Endothelial cell of umbilical vein (primary cell): ENCODE results near the gene SLC9A9. TPM values are rescaled to one million over a fixed set of nuclear protein-coding genes. Genes with fewer than 3 reads are reported as not detected.

Experiments
- BruUV-seq: library from RNA; stranded (reverse); fragments of 400-500 nt; replicated peaks from 2 replicates; lab custom pipeline; 2021; lab: Mats Ljungman, UMichigan
- CTCF ChIA-PET: fragments of 300-600, 350-600 bp; sonication (Branson Sonifier 250); formaldehyde crosslinking; loops from one replicate; lab custom pipeline; 2021; ENCODE audit warnings: antibody characterized with exemption, inconsistent platforms; lab: Charles Lee
- POLR2A ChIA-PET: fragments of 300-600, 350-600 bp; sonication (Branson Sonifier 250); formaldehyde crosslinking; loops from one replicate; lab custom pipeline; 2021; ENCODE audit warnings: antibody characterized with exemption, inconsistent platforms; lab: Charles Lee
- DNase-seq: peaks from one replicate; pipeline ENCODE4 v3.0.0-alpha.2; 2011; ENCODE audit warnings: low read depth, low spot score
- FAIRE-seq: peaks from 2 replicates; lab custom pipeline; 2011; peaks lifted over from hg19 to GRCh38; lab: Jason Lieb, UNC
- H2AFZ ChIP-seq: 2 replicates; pipeline ENCODE4 v1.6.0; 2012; ENCODE audit warnings: low read depth, low read length, control low read depth, inconsistent platforms
- H3K27ac ChIP-seq: 2 replicates; pipeline ENCODE4 v1.5.1; 2011; ENCODE audit warnings: low read depth, mild to moderate bottlenecking, control low read depth, low read length, moderate library complexity; ENCODE audit not compliant: insufficient read depth
- H3K27me3 ChIP-seq, 2 experiments: 2 replicates each; pipeline versions ENCODE4 v1.6.0 to v1.6.1; 2011; ENCODE audit warnings: low read length in 2 of 2, mixed read lengths in 1 of 2; ENCODE audit not compliant: control insufficient read depth in 2 of 2, insufficient read depth in 2 of 2
- H3K36me3 ChIP-seq, 2 experiments: 2 replicates in 1 of 2; 3 replicates in 1 of 2; pipeline ENCODE4 v1.5.1; 2011; ENCODE audit warnings: low read length in 2 of 2, mild to moderate bottlenecking in 1 of 2, moderate library complexity in 1 of 2; ENCODE audit not compliant: control insufficient read depth in 2 of 2, insufficient read depth in 2 of 2; ENCODE audit errors: extremely low read depth in 1 of 2
- H3K4me1 ChIP-seq: 3 replicates; pipeline ENCODE4 v1.5.1; 2011; ENCODE audit warnings: mild to moderate bottlenecking, low read length; ENCODE audit not compliant: control insufficient read depth, insufficient read depth; ENCODE audit errors: extremely low read depth
- H3K4me2 ChIP-seq: 2 replicates; pipeline ENCODE4 v1.6.1; 2011; ENCODE audit warnings: low read length, control low read depth, mixed read lengths; ENCODE audit not compliant: insufficient read depth
- H3K4me3 ChIP-seq, 3 experiments: fragments of 200-600 bp in 1 of 3; sonication (generic), shearing (Covaris generic) in 1 of 3; replicated peaks in 1 of 3; 2 replicates each; pipeline ENCODE4 v1.5.1; 2011 to 2016; ENCODE audit warnings: control low read depth in 3 of 3, low read length in 3 of 3, mild to moderate bottlenecking in 2 of 3, inconsistent platforms in 1 of 3, low read depth in 1 of 3, moderate library complexity in 1 of 3; ENCODE audit not compliant: insufficient read depth in 1 of 3
- H3K79me2 ChIP-seq: 2 replicates; pipeline ENCODE4 v1.6.0; 2012; ENCODE audit warnings: low read length, inconsistent platforms; ENCODE audit not compliant: control insufficient read depth, insufficient read depth
- H3K9ac ChIP-seq: replicated peaks from 2 replicates; pipeline ENCODE3; 2011; ENCODE audit warnings: low read length, control low read depth; ENCODE audit not compliant: insufficient read depth; ENCODE audit errors: extremely low read depth
- H3K9me1 ChIP-seq: replicated peaks from 3 replicates; pipeline ENCODE4 v1.6.0; 2011; ENCODE audit warnings: mild to moderate bottlenecking, low read length; ENCODE audit not compliant: control insufficient read depth, insufficient read depth; ENCODE audit errors: extremely low read depth
- H3K9me3 ChIP-seq: replicated peaks from 2 replicates; pipeline ENCODE4 v1.5.1; 2012; ENCODE audit warnings: low read length, inconsistent platforms; ENCODE audit not compliant: control insufficient read depth, insufficient read depth
- H4K20me1 ChIP-seq: replicated peaks from 2 replicates; pipeline ENCODE3; 2011; ENCODE audit warnings: mild to moderate bottlenecking, low read length; ENCODE audit not compliant: control insufficient read depth, insufficient read depth; ENCODE audit errors: extremely low read depth
- CTCF ChIP-seq, 2 donors: IDR thresholded peaks; 1 replicate in 1 of 2; 2 replicates in 1 of 2; pipeline ENCODE4 v1.5.1; 2011; ENCODE audit warnings: low read length in 2 of 2, mild to moderate bottlenecking in 2 of 2, moderate library complexity in 2 of 2, control low read depth in 1 of 2, inconsistent platforms in 1 of 2, low read depth in 1 of 2; ENCODE audit not compliant: insufficient read depth in 1 of 2; ENCODE audit errors: extremely low read depth in 1 of 2
- EZH2 ChIP-seq: IDR thresholded peaks from 2 replicates; pipeline ENCODE4 v1.6.1; 2012; ENCODE audit warnings: borderline replicate concordance, low read depth, mild to moderate bottlenecking, moderate library complexity, low read length, inconsistent platforms; ENCODE audit not compliant: severe bottlenecking
- FOS ChIP-seq: IDR thresholded peaks from 2 replicates; pipeline ENCODE4 v1.6.1; 2011; ENCODE audit warnings: mild to moderate bottlenecking, low read length, moderate library complexity, borderline replicate concordance; ENCODE audit not compliant: insufficient read depth
- GATA2 ChIP-seq: IDR thresholded peaks from 2 replicates; pipeline ENCODE4 v1.7.0; 2011; ENCODE audit warnings: low read depth, mild to moderate bottlenecking, moderate library complexity, mixed read lengths, low read length; ENCODE audit not compliant: insufficient read length, insufficient read depth
- JUN ChIP-seq: IDR thresholded peaks from 2 replicates; pipeline ENCODE4 v1.6.1; 2011; ENCODE audit warnings: borderline replicate concordance, low read depth; ENCODE audit not compliant: insufficient read length, insufficient read depth
- MAX ChIP-seq: IDR thresholded peaks from 2 replicates; pipeline ENCODE4 v1.6.1; 2011; ENCODE audit not compliant: insufficient read depth, insufficient read length
- MYC ChIP-seq: IDR thresholded peaks from one replicate; pipeline ENCODE4 v1.6.1; 2011; ENCODE audit warnings: mild to moderate bottlenecking, low read depth, low read length
- POLR2A ChIP-seq: IDR thresholded peaks from 2 replicates; pipeline ENCODE4 v1.6.1; 2012; ENCODE audit warnings: low read depth, mild to moderate bottlenecking, control low read depth, low read length
- POLR2AphosphoS5 ChIP-seq: IDR thresholded peaks from 2 replicates; pipeline ENCODE4 v1.6.1; 2012; ENCODE audit warnings: low read depth, mild to moderate bottlenecking, control low read depth, low read length, moderate library complexity; ENCODE audit not compliant: insufficient read depth
- dilution Hi-C: fragments of 300-500 bp; cut with MboI; formaldehyde crosslinking; loops from one replicate; pipeline ENCODE4 v1.15.0; 2019; ENCODE audit warnings: low sequenced_read_pairs; ENCODE audit not compliant: extremely low pct_ligation_motif_present
- intact Hi-C: fragments of 100-400 bp; cut with micrococcal nuclease; formaldehyde crosslinking; loops from one replicate; pipeline ENCODE4 v1.10.0; 2022
- polyA plus RNA-seq, 4 experiments: library from polyadenylated mRNA; depleted of rRNA in 3 of 4; stranded (reverse) in 3 of 4; unstranded in 1 of 4; fragments of >200 nt; gene quantifications; 2 replicates each; pipeline versions ENCODE4 v1.2.1 to v1.2.3, GENCODE V29; 2011 to 2012; ENCODE audit warnings: missing spikeins in 1 of 4
- total RNA-seq: library from RNA; stranded (reverse); gene quantifications from 2 replicates; pipeline ENCODE4 v1.2.3, GENCODE V29; 2021

Gene SLC9A9
- total and polyA plus RNA-seq, 2 donors (not counting 3 experiments of a cell fraction or from before 2014, with no cell fraction given): 1.5 to 1.8 TPM

- H3K4me3 ChIP-seq: no peak overlapping the region
- H3K9me3 ChIP-seq: no peaks in the 10 kb centered on the region
- ChIA-PET POLR2A (no interaction called here), CTCF (no interaction called here)
- BruUV-seq: no TSS peak
- no peak overlapping the region for H3K4me2 ChIP-seq
- no peak overlapping the region for H2AFZ ChIP-seq
- no peaks in the 10 kb centered on the region for H3K9me1 ChIP-seq
- H3K79me2 ChIP-seq: no peaks in the 10 kb centered on the region
- no peak for TF ChIP-seq EZH2
- no peak for TF ChIP-seq POLR2A
- TF ChIP-seq MAX: no peak
- no peak for TF ChIP-seq GATA2
- TF ChIP-seq JUN: no peak
- no peak for TF ChIP-seq POLR2AphosphoS5
- no peak for TF ChIP-seq FOS
- TF ChIP-seq MYC: no peak
- no peak for TF ChIP-seq CTCF (IDR thresholded peaks at IDR 0.05; ENCODE audit: extremely low read depth in 1 of 2, insufficient read depth in 1 of 2, low read depth in 1 of 2, low read length in 2 of 2)
- intact Hi-C loops (no loop called here), dilution Hi-C loops (no loop called here)
- DNase-seq (no peak), FAIRE-seq (no peak)
- no peaks in the 10 kb centered on the region for H3K36me3 ChIP-seq
- H3K27ac ChIP-seq: no peak overlapping the region
- peaks cover 3% of the 10 kb centered on the region for H3K4me1 ChIP-seq
- no peak overlapping the region for H3K9ac ChIP-seq
- H3K27me3 ChIP-seq: no peaks in the 10 kb centered on the region
- no peaks in the 10 kb centered on the region for H4K20me1 ChIP-seq
Measured at GRCh38 chr3:143771939-143772338, 76.3 kb downstream of the SLC9A9 start.
